SK-N-SH (cell line): ENCODE data around the gene FOXA1. TPM values are rescaled to one million over a fixed set of nuclear protein-coding genes. Genes with fewer than 3 reads are reported as not detected.

Experiments used
- CTCF ChIA-PET: fragments of 300-600, 350-600 bp; formaldehyde crosslinking; extraction: SDS; loops from one replicate; lab custom pipeline; 2021; lab: Yijun Ruan, JAX
- POLR2A ChIA-PET: fragments of 350-600 bp; sonication (Branson Sonifier 250); formaldehyde crosslinking; extraction: SDS; loops from one replicate; lab custom pipeline; 2020; ENCODE audit warnings: antibody characterized with exemption, inconsistent platforms; lab: Yijun Ruan, JAX
- DNase-seq: peaks from one replicate; pipeline ENCODE4 v3.0.0; 2012
- H2AFZ ChIP-seq: fragments of 200-600 bp; sonication (generic); 2 replicates; pipeline ENCODE4 v1.8.1; 2016; ENCODE audit warnings: antibody characterized with exemption, mild to moderate bottlenecking, low read depth
- H3F3A ChIP-seq: fragments of 200-600 bp; sonication (generic); replicated peaks from 2 replicates; pipeline ENCODE3; 2016; ENCODE audit warnings: antibody characterized with exemption, mild to moderate bottlenecking; ENCODE audit not compliant: insufficient read depth
- H3K27ac ChIP-seq, 2 experiments: fragments of 200-500 bp in 1 of 2; fragments of 200-600 bp in 1 of 2; sonication (Bioruptor generic) in 1 of 2; sonication (generic), shearing (Covaris generic) in 1 of 2; 2 replicates each; pipeline versions ENCODE4 v1.5.1 to v1.6.1; 2014 to 2016; ENCODE audit warnings: low read depth in 2 of 2, inconsistent platforms in 1 of 2, low read length in 1 of 2, mild to moderate bottlenecking in 1 of 2, mixed read lengths in 1 of 2
- H3K27me3 ChIP-seq: fragments of 200-600 bp; sonication (generic), shearing (Covaris generic); 2 replicates; pipeline ENCODE4 v1.6.1; 2016; ENCODE audit warnings: mixed run types; ENCODE audit not compliant: insufficient read depth
- H3K36me3 ChIP-seq, 2 experiments: fragments of 200-500 bp in 1 of 2; fragments of 200-600 bp in 1 of 2; sonication (Bioruptor generic) in 1 of 2; sonication (generic) in 1 of 2; replicated peaks in 1 of 2; 2 replicates each; pipeline versions ENCODE3 to v1.5.1; 2014 to 2016; ENCODE audit warnings: low read length in 1 of 2, mild to moderate bottlenecking in 1 of 2; ENCODE audit not compliant: insufficient read depth in 2 of 2, control insufficient read depth in 1 of 2
- H3K4me1 ChIP-seq, 2 experiments: fragments of 200-500 bp in 1 of 2; fragments of 200-600 bp in 1 of 2; sonication (Bioruptor generic) in 1 of 2; sonication (generic), shearing (Covaris generic) in 1 of 2; 2 replicates each; pipeline versions ENCODE4 v1.5.1 to v1.6.1; 2014 to 2016; ENCODE audit warnings: low read depth in 1 of 2, low read length in 1 of 2, mixed run types in 1 of 2; ENCODE audit not compliant: insufficient read depth in 2 of 2, control insufficient read depth in 1 of 2
- H3K4me2 ChIP-seq: fragments of 200-600 bp; sonication (generic), shearing (Covaris generic); 2 replicates; pipeline ENCODE4 v1.6.1; 2017; ENCODE audit warnings: mixed run types
- H3K4me3 ChIP-seq, 2 experiments: fragments of 200-500 bp in 1 of 2; fragments of 200-600 bp in 1 of 2; sonication (Bioruptor generic) in 1 of 2; sonication (generic), shearing (Covaris generic) in 1 of 2; 2 replicates each; pipeline versions ENCODE4 v1.5.1 to v1.8.1; 2014 to 2016; ENCODE audit warnings: low read depth in 2 of 2, inconsistent platforms in 1 of 2, low read length in 1 of 2, mild to moderate bottlenecking in 1 of 2, mixed read lengths in 1 of 2, moderate library complexity in 1 of 2
- H3K79me2 ChIP-seq: fragments of 200-600 bp; sonication (generic); 2 replicates; pipeline ENCODE4 v1.8.1; 2017; ENCODE audit warnings: mild to moderate bottlenecking; ENCODE audit not compliant: insufficient read depth
- H3K9ac ChIP-seq: fragments of 200-600 bp; sonication (generic); 2 replicates; pipeline ENCODE4 v1.6.1; 2017; ENCODE audit warnings: mixed run types
- H3K9me2 ChIP-seq: fragments of 200-600 bp; sonication (generic); 2 replicates; pipeline ENCODE4 v1.6.1; 2017; ENCODE audit warnings: mixed run types
- H3K9me3 ChIP-seq: fragments of 200-600 bp; sonication (generic); 2 replicates; pipeline ENCODE4 v1.6.1; 2017; ENCODE audit warnings: mixed run types, mild to moderate bottlenecking, moderate library complexity
- H4K20me1 ChIP-seq: fragments of 200-600 bp; sonication (generic); 2 replicates; pipeline ENCODE4 v1.6.1; 2017; ENCODE audit warnings: mild to moderate bottlenecking, mixed run types; ENCODE audit not compliant: insufficient read depth
- CHD2 ChIP-seq: fragments of 150-350 bp; IDR thresholded peaks from 2 replicates; pipeline ENCODE4 v1.6.1; 2018; ENCODE audit warnings: low read length; ENCODE audit not compliant: partially characterized antibody
- EZH2phosphoT487 ChIP-seq: fragments of 200-600 bp; sonication (generic); IDR thresholded peaks from 2 replicates; pipeline ENCODE4 v1.6.1; 2017; ENCODE audit warnings: low read depth, mixed run types, mild to moderate bottlenecking, antibody characterized with exemption, moderate library complexity, borderline replicate concordance
- FOSL2 ChIP-seq: IDR thresholded peaks from 2 replicates; pipeline ENCODE4 v1.4.0; 2012; ENCODE audit warnings: low read depth, mild to moderate bottlenecking, moderate library complexity, borderline replicate concordance
- FOXJ3 ChIP-seq: sonication (generic); formaldehyde crosslinking; IDR thresholded peaks from 2 replicates; pipeline ENCODE4 v1.5.1; 2020; ENCODE audit warnings: mild to moderate bottlenecking, missing genetic modification reagents
- IRF3 ChIP-seq: fragments of 150-350 bp; IDR thresholded peaks from 2 replicates; pipeline ENCODE4 v1.6.1; 2016; ENCODE audit warnings: mild to moderate bottlenecking, low read depth, low read length
- MEF2A ChIP-seq: IDR thresholded peaks from 2 replicates; pipeline ENCODE4 v1.4.0; 2012; ENCODE audit warnings: low read depth, borderline replicate concordance
- NRF1 ChIP-seq: IDR thresholded peaks from 2 replicates; pipeline ENCODE4 v1.6.1; 2012; ENCODE audit warnings: low read depth, mild to moderate bottlenecking, low read length
- POLR2AphosphoS5 ChIP-seq: IDR thresholded peaks from 2 replicates; pipeline ENCODE4 v1.6.1; 2012; ENCODE audit warnings: low read depth, low read length
- REST ChIP-seq: IDR thresholded peaks from 2 replicates; pipeline ENCODE4 v1.6.1; 2012; ENCODE audit warnings: mild to moderate bottlenecking, low read depth, low read length, moderate library complexity
- TEAD4 ChIP-seq: IDR thresholded peaks from 2 replicates; pipeline ENCODE4 v1.4.0; 2012; ENCODE audit warnings: mild to moderate bottlenecking, borderline replicate concordance; ENCODE audit not compliant: insufficient read depth
- YY1 ChIP-seq: IDR thresholded peaks from 2 replicates; pipeline ENCODE4 v1.4.0; 2012; ENCODE audit warnings: low read depth, mild to moderate bottlenecking
- whole genome bisulfite sequencing: methylation state at CpG from one replicate; pipeline ENCODE4 v1.1.6; 2017; ENCODE audit warnings: low lambda C conversion rate; 5-methylcytosine and 5-hydroxymethylcytosine counted together
- polyA plus RNA-seq, 3 experiments: library from polyadenylated mRNA; depleted of rRNA; stranded (reverse); fragments of >200 nt; gene quantifications; 2 replicates each; pipeline ENCODE4 v1.2.3, GENCODE V29; 2012

The FOXA1 gene
- polyA plus RNA-seq, 1 of the 3 experiments (the other 2 are of a cell fraction): not detected

- H3K79me2 ChIP-seq: no peaks in the 10 kb centered on the region
- H4K20me1 ChIP-seq: no peaks in the 10 kb centered on the region
- no peak overlapping the region for H3K27ac ChIP-seq
- no peaks in the 10 kb centered on the region for H3K36me3 ChIP-seq
- no peak for TF ChIP-seq FOXJ3 (CRISPR knock-in tag)
- TF ChIP-seq IRF3: no peak
- no peak for TF ChIP-seq POLR2AphosphoS5
- no peak for TF ChIP-seq REST
- TF ChIP-seq EZH2phosphoT487: no peak
- no peak for TF ChIP-seq NRF1
- TF ChIP-seq CHD2: no peak
- no peak for TF ChIP-seq YY1
- TF ChIP-seq TEAD4: no peak
- TF ChIP-seq FOSL2: no peak
- TF ChIP-seq MEF2A: no peak
- no peaks in the 10 kb centered on the region for H3K9me2 ChIP-seq
- H3F3A ChIP-seq: no peaks in the 10 kb centered on the region
- no peak overlapping the region for H3K4me2 ChIP-seq
- no peak overlapping the region for H2AFZ ChIP-seq
- ChIA-PET CTCF (no interaction called here), POLR2A (no interaction called here)
- no peak overlapping the region for H3K9ac ChIP-seq
- no peak for DNase-seq
- no peak overlapping the region for H3K4me3 ChIP-seq
- H3K4me1 ChIP-seq: no peaks in the 10 kb centered on the region
- no peaks in the 10 kb centered on the region for H3K9me3 ChIP-seq
- 8% methylated on average over 6 of the region's 6 CpGs for WGBS
- H3K27me3 ChIP-seq: peaks cover 24% of the 10 kb centered on the region
Observed at GRCh38 chr14:37589715-37590427, 5.2 kb downstream of the FOXA1 start.
